Measurements from ENCODE around the gene FNDC7.

DNA sequence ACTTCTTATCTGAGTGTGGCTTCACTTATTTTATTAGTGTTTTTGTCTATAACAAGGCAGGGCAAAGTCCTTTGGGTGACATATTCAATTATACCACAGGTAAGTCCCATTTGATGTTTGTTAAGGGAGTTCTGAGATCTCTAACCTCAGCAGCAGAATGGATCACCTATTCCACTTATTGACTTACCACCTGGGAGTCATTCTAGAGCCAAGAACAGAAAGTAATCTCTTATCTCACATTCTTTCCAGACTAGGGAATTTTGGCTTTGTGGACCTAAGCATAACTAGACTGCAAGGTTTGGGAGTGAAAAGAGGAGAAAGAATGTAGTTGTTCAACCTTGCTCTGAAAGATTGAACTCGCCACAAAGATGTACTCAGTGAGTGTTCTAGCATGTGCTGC, 13.2 kb downstream of the FNDC7 start:
- TF ChIP-seq CTCF (IDR thresholded peaks at IDR 0.05) (no peak), POLR2AphosphoS5 (IDR thresholded peaks at IDR 0.05; ENCODE audit: low read depth, low read length) (no peak)
